Heart right ventricle (tissue), 16 donors: ENCODE results near the gene RNF222. TPM values are rescaled to one million over a fixed set of nuclear protein-coding genes. Genes with fewer than 3 reads are reported as not detected.

ENCODE experiments used
- ATAC-seq, 8 donors: fragments of 200-7000 bp; cut with Tn5 transposase; one replicate each; pipeline ENCODE4 v1.9.1; 2020; ENCODE audit warnings: mild to moderate bottlenecking in 8 of 8, moderate library complexity in 8 of 8, moderate number of reproducible peaks in 1 of 8
- DNase-seq, 2 donors: peaks; one replicate each; pipeline ENCODE4 v3.0.0-alpha.2; 2020
- H3K27ac ChIP-seq, 10 donors: fragments of 200-600 bp; sonication (generic) in 2 of 10; one replicate each; pipeline versions ENCODE4 v1.5.0 to v1.8.0; 2020 to 2022; ENCODE audit warnings: mild to moderate bottlenecking in 3 of 10
- H3K27me3 ChIP-seq, 7 donors: fragments of 200-600 bp; one replicate each; pipeline ENCODE4 v1.8.0; 2021 to 2022; ENCODE audit warnings: mild to moderate bottlenecking in 2 of 7
- H3K36me3 ChIP-seq, 9 donors: fragments of 200-600 bp; sonication (generic) in 1 of 9; one replicate each; pipeline versions ENCODE4 v1.5.0 to v1.8.0; 2020 to 2022; ENCODE audit warnings: mild to moderate bottlenecking in 2 of 9
- H3K4me1 ChIP-seq, 9 donors: fragments of 200-600 bp; sonication (generic) in 1 of 9; one replicate each; pipeline versions ENCODE4 v1.5.0 to v1.8.0; 2020 to 2022; ENCODE audit warnings: mild to moderate bottlenecking in 4 of 9
- H3K4me3 ChIP-seq, 10 donors: fragments of 200-600 bp; sonication (generic) in 2 of 10; one replicate each; pipeline versions ENCODE4 v1.5.0 to v1.8.0; 2020 to 2022; ENCODE audit warnings: mild to moderate bottlenecking in 7 of 10, moderate library complexity in 2 of 10
- H3K9me3 ChIP-seq, 11 donors: fragments of 200-600 bp in 10 of 11; sonication (generic) in 2 of 11; one replicate each; pipeline versions ENCODE4 v1.5.0 to v1.8.0; 2013 to 2022; ENCODE audit warnings: mild to moderate bottlenecking in 2 of 11, control low read depth in 1 of 11, moderate library complexity in 1 of 11
- WGBS, 2 donors: extraction: QIAGEN DNeasy Blood & Tissue Kit; methylation state at CpG; one replicate each; pipeline ENCODE4 v1.1.7; 2013; ENCODE audit warnings: inconsistent platforms in 1 of 2; 5-methylcytosine and 5-hydroxymethylcytosine counted together
- intact Hi-C, 10 donors: fragments of 100-400 bp; cut with DNase I; formaldehyde crosslinking; loops; one replicate each; pipeline versions ENCODE4 v1.11.1 to v1.14.2; 2022
- polyA plus RNA-seq, 2 donors: library from polyadenylated mRNA; stranded (reverse); fragments of 200-250 nt; gene quantifications; one replicate each; pipeline ENCODE4 v1.2.3, GENCODE V29; 2013
- total RNA-seq, 10 donors: library from RNA; stranded (reverse); fragmentation: NEBNext Ultra II Directional in 3 of 10; extraction: Animal tissue kit (Norgen Biotek cat#: 25700) in 3 of 10; gene quantifications; one replicate each; pipeline versions ENCODE4 v1.2.1 to v1.2.4, GENCODE V29; 2021 to 2023
- TF ChIP-seq, protein P1 (sequence below), 9 donors: fragments of 200-600 bp; sonication (generic) in 2 of 9; IDR thresholded peaks; one replicate each; pipeline versions ENCODE4 v1.5.0 to v1.8.0; 2021 to 2022; ENCODE audit warnings: antibody characterized with exemption in 9 of 9, mild to moderate bottlenecking in 5 of 9, moderate library complexity in 1 of 9
- donor health status: Arrhythmogenic right ventricular cardiomyopathy.
- donor health status: ischemic (EF 13 %, LVEDD 7.1; RV severe dilation, severe dysfunction).
- donor health status: healthy with polysubstance abuse.
- donor health status: DM: no; HTN: yes; CAD: no.
- donor health status: DM: no; HTN: no; CAD: no.
- donor health status: ischemic (EF 25% LVEDD 6.9; RV normal size, moderate dysfunction).
- donor health status: ischemic (EF 25% LVEDD 5.7; RV mildly dilated, moderate dysfunction).
- donor health status: healthy.
- donor health status: DM: yes; HTN: yes; CAD: no.
- donor health status: Ischemic cardiomyopathy.
- donor health status: ischemic (EF 35%, LVEDD 5.7; RV mildly dilated, moderate dysfunction).
- donor health status: nonischemic (EF 11% LVEDD 7.7; RV severe dilation, severe dysfunction).
- donor health status: DM: yes; HTN: yes; CAD: no.
- donor health status: PGD.
- donor health status: ischemic (EF 29% LVEDD 5.4; RV normal size, mild dysfunction).
- donor health status: nonischemic (EF 23%, LVEDD 6.1; RV moderate dilation, normal function).

RNF222 gene
- total and polyA plus RNA-seq, 12 donors = not detected

DNA sequence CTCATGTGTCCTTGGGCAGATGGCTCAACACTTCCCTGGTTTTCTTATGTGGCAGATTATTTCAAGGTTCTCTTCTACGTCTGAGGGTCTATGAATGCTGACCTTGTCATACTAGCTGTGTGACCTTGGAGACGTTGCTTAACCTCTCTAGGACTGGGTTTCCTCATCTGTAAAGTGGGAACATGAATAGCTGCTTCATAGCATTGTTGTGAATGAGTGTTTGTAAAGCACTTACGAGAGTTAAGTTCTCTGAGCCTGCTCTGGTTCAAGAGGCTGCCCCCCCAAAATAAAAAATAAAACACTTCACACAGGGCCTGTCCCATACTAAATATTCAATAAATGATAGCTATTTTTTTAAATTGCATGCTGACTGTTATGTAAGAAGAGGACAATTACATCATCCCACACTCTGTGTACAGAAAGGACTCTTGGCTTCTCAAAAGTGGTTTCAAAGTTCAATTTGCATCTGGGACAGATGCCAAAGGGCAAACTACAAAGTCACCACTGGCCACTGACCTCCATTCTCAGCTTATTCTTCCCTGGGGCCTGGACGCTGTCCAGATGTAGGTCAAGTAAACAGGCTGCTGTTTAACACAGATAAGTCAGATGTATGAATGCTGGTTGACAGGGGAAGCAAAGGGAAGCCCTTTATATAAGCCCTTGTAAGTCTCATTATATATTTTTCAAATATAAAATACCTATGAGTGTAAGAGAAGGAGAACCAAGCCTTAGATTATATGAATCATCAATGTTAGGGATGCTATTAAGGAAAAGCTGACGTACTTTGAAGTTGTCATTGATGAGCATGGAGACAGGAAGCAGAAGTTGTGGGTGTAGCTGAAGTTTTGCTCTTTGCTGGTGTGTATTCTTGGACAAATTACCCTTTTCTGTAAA, 22.7 kb upstream of the RNF222 start:
- WGBS, 2 donors = 27 to 31% methylated on average over 5 of the region's 5 CpGs
- peak; percentile 82 to 96 (median 91) for ATAC-seq
- Histone ChIP-seq H3K27me3 (peaks cover 0 to 6% (median 0%) of the 10 kb centered on the region in 7 donors), H3K27ac (peak overlapping the region in 8 of 10 donors; percentile 6 to 80 (median 48)), H3K4me1 (peaks cover 6 to 57% (median 13%) of the 10 kb centered on the region in 9 donors), H3K4me3 (no peak overlapping the region), H3K9me3 (peaks cover 0 to 9% (median 0%) of the 10 kb centered on the region in 11 donors), H3K36me3 (no peaks in the 10 kb centered on the region)
- TF ChIP-seq, protein P1, sequence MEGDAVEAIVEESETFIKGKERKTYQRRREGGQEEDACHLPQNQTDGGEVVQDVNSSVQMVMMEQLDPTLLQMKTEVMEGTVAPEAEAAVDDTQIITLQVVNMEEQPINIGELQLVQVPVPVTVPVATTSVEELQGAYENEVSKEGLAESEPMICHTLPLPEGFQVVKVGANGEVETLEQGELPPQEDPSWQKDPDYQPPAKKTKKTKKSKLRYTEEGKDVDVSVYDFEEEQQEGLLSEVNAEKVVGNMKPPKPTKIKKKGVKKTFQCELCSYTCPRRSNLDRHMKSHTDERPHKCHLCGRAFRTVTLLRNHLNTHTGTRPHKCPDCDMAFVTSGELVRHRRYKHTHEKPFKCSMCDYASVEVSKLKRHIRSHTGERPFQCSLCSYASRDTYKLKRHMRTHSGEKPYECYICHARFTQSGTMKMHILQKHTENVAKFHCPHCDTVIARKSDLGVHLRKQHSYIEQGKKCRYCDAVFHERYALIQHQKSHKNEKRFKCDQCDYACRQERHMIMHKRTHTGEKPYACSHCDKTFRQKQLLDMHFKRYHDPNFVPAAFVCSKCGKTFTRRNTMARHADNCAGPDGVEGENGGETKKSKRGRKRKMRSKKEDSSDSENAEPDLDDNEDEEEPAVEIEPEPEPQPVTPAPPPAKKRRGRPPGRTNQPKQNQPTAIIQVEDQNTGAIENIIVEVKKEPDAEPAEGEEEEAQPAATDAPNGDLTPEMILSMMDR (IDR thresholded peaks at IDR 0.05) = no peak
- DNase-seq = peak; percentile 31 to 82
- intact Hi-C loops = no loop called here

DNA sequence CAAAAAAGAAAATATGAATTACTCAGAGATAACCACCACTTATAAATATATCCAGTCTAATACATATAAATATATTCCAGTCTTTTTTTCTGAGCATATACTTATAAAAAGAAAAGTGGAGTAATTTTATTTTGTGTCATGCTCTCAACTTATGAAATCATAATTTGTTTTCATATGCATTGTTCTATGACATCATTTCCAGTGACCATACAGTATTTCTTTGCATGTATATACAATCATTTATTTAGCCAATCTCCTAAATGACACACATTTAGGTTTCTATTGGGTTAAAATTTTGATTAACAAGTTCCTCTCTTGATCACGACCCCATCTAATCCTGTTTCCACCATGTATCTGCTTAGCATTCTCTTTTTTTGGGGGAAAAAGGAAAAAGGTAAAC, 21.7 kb upstream of the RNF222 start:
- 64 to 65% methylated on average over 1 of the region's 1 CpG for whole genome bisulfite sequencing, 2 donors
- H3K27ac ChIP-seq = peak overlapping the region in 2 of 10 donors; percentile 66 to 80
- H3K36me3 ChIP-seq = no peaks in the 10 kb centered on the region
- peaks cover 6 to 57% (median 13%) of the 10 kb centered on the region in 9 donors for H3K4me1 ChIP-seq
- DNase-seq (no peak), ATAC-seq (no peak)
- intact Hi-C loops = loop anchor here in 6 of 10 donors (10.0 kb wide), 3 partner anchors 55 to 475 kb away; no protein-coding TSS in a partner anchor
- peaks cover 0 to 13% (median 0%) of the 10 kb centered on the region in 7 donors for H3K27me3 ChIP-seq
- TF ChIP-seq, protein P1 (IDR thresholded peaks at IDR 0.05) = no peak
- H3K9me3 ChIP-seq = peaks cover 0 to 4% (median 0%) of the 10 kb centered on the region in 11 donors
- H3K4me3 ChIP-seq = no peak overlapping the region

DNA sequence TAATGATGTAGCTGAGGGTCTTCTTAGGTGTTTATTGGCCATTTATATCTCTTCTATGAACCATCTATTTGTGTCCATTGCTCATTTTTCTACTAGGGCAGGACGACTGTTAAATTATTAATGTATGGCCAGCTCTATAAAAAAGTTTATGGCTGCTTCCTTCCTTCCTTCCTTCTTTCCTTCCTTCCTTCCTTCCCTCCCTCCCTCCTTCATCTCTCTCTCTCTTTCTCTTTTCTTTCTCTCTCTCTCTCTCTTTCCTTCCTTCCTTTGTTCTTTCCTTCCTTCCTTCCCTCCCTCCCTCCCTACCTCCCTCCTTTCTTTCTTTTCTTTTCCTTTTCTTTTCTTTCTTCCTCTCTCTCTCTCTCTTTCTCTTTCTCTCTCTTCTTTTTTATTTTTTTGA, 20.8 kb upstream of the RNF222 start:
- ATAC-seq (no peak), DNase-seq (no peak)
- peaks cover 0 to 4% (median 0%) of the 10 kb centered on the region in 11 donors for H3K9me3 ChIP-seq
- peak overlapping the region in 2 of 10 donors; percentile 52 to 80 for H3K27ac ChIP-seq
- no peak overlapping the region for H3K4me3 ChIP-seq
- H3K4me1 ChIP-seq = peaks cover 6 to 53% (median 13%) of the 10 kb centered on the region in 9 donors
- H3K36me3 ChIP-seq = no peaks in the 10 kb centered on the region
- 58 to 69% methylated on average over 1 of the region's 1 CpG for WGBS, 2 donors
- H3K27me3 ChIP-seq = peaks cover 0 to 13% (median 0%) of the 10 kb centered on the region in 7 donors
- TF ChIP-seq, protein P1 (IDR thresholded peaks at IDR 0.05) = no peak
- intact Hi-C loops = loop anchor here in 6 of 10 donors (10.0 kb wide), 3 partner anchors 56 to 476 kb away; no protein-coding TSS in a partner anchor

DNA sequence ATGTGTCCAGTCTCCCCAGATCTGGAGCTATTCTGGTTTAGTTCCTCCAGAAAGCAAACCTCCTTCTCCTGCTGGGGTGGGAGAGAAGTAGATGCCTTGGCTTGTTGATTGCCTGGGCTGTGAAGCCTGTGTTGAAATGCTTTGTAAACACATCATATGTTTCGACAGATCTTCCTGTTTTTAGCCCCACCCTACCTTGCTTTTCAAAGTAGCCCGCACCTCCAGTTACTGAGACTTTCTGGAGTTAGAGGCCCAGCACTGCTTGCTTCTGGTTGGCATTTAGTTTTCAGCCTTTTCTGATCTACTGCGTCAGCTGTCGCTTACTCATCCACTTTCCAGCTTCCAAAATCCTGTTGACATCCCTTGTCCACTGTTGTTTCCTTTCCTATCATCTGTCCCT, 20.2 kb upstream of the RNF222 start:
- Histone ChIP-seq H3K9me3 (peaks cover 0 to 4% (median 0%) of the 10 kb centered on the region in 11 donors), H3K4me1 (peaks cover 6 to 57% (median 13%) of the 10 kb centered on the region in 9 donors), H3K36me3 (no peaks in the 10 kb centered on the region), H3K4me3 (no peak overlapping the region), H3K27ac (peak overlapping the region in 2 of 10 donors; percentile 54 to 80), H3K27me3 (peaks cover 0 to 13% (median 0%) of the 10 kb centered on the region in 7 donors)
- no peak for DNase-seq
- TF ChIP-seq, protein P1 (IDR thresholded peaks at IDR 0.05) = no peak
- intact Hi-C loops = loop anchor here in 6 of 10 donors (10.0 kb wide), 3 partner anchors 57 to 477 kb away; no protein-coding TSS in a partner anchor
- 84 to 90% methylated on average over 4 of the region's 4 CpGs for WGBS, 2 donors
- ATAC-seq = no peak
